ENCODE measurements around the gene C16orf89.
"Not testable (repeated sequence)": the region's sequence is repeated elsewhere in the genome, so short reads cannot be mapped to it uniquely, and the experiment has no call there.

C16orf89 gene

GRCh38 chr16:5088086-5088790, 22.5 kb upstream of the C16orf89 start:
- H3K27ac ChIP-seq: not testable (repeated sequence)

GRCh38 chr16:5085716-5086115, 20.0 kb upstream of the C16orf89 start:
- H3K27ac ChIP-seq: not testable (repeated sequence)

GRCh38 chr16:5084802-5085201, 19.0 kb upstream of the C16orf89 start:
- H3K27ac ChIP-seq: not testable (repeated sequence)
- peak; percentile 78 for TF ChIP-seq CTCF (conservative IDR thresholded peaks at IDR 0.05)

- H3K27ac ChIP-seq: not testable (repeated sequence)
Measured at GRCh38 chr16:5084099-5084731, 18.5 kb upstream of the C16orf89 start.

- H3K27ac ChIP-seq: not testable (repeated sequence)
Measured at GRCh38 chr16:5083646-5084045, 17.9 kb upstream of the C16orf89 start.

- H3K27ac ChIP-seq: not testable (repeated sequence)
Measured at GRCh38 chr16:5080996-5081395, 15.2 kb upstream of the C16orf89 start.

GRCh38 chr16:5080461-5080860, 14.7 kb upstream of the C16orf89 start:
- not testable (repeated sequence) for H3K27ac ChIP-seq

- no peak for TF ChIP-seq CTCF (conservative IDR thresholded peaks at IDR 0.05)
- TF ChIP-seq ZFX (IDR thresholded peaks at IDR 0.05): no peak
- no peak overlapping the region for H3K27ac ChIP-seq
Measured at GRCh38 chr16:5078626-5079025, 12.9 kb upstream of the C16orf89 start.

GRCh38 chr16:5077304-5077703, 11.5 kb upstream of the C16orf89 start:
- TF ChIP-seq CTCF (conservative IDR thresholded peaks at IDR 0.05) (no peak), ZFX (IDR thresholded peaks at IDR 0.05) (no peak)
- no peak overlapping the region for H3K27ac ChIP-seq

- no peak overlapping the region for H3K27ac ChIP-seq
- TF ChIP-seq ZFX (IDR thresholded peaks at IDR 0.05): no peak
- no peak for TF ChIP-seq CTCF (conservative IDR thresholded peaks at IDR 0.05)
Measured at GRCh38 chr16:5075637-5076036, 9.9 kb upstream of the C16orf89 start.

GRCh38 chr16:5073771-5074170, 8.0 kb upstream of the C16orf89 start:
- not testable (repeated sequence) for H3K27ac ChIP-seq
